NCI-H510A treated with DMSO at 0.1 percent for 48 hours (cell line): ENCODE data around the gene LMNB1.

ENCODE experiments used
- DNase-seq: peaks from one replicate; lab custom pipeline; 2025; lab: John Stamatoyannopoulos, UW

LMNB1 gene

DNA sequence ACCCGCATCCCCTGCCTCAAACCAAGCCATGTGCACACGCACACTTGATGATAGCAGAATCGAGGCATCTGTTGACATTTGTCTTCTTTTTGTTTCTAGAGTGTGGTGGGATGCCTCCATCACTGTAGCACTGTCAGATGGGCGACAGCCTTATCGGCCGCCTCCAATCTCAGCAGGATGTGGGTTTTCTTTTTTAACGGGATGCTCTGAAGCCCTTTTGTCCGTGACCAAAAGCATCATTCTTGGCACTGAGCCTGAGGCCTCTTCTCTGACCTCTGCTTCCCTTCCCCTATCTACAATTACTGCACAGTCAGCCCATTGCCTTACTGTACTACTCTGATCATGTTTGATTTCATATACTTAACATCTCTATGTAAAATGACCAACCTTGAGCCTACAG is 78.3 kb downstream of the LMNB1 start:
- DNase-seq: no peak

DNA sequence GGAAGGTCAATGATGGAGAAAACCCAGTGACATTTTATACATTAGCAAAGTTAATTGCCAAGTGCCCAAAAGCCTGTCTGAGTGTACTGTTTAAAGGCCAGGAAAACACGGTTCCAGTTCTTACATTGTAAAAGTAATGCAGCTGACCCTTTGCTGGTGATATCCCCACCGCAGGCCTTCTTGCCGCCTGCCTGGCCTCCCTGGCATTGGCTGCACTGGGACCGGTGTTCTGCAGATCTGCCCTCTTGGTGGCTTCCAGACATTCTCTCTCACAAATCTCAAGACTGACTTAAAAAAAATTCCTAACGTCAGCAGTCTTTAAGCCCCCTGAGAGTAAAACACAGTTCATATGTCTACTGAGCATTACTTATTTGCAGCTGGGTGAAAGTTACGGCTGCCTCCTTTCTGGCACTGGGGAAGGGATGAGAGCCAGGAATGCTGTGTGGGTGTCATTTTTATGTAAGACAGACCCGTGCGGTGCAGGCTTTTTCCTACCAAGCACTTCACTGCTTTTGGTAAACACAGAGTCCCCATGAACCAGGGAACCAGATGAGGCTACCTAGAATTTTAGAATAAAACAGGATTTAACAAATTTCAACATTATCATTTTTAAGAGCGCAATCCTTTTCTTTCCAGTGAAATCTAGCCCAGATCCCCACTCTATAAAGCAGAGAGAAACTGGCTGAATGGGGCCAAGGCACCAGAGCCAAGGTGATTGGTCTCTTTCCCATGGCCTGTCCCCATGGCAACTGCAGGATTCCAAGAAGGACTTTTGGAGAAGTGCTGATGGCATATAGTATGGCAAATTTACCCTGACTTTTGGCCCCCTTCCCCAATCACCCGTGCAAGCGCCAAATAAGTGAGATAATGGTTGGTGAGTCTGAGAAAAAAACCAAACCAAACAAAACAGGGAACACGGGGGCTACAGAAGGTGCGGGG is 80.8 kb downstream of the LMNB1 start:
- DNase-seq: no peak

DNA sequence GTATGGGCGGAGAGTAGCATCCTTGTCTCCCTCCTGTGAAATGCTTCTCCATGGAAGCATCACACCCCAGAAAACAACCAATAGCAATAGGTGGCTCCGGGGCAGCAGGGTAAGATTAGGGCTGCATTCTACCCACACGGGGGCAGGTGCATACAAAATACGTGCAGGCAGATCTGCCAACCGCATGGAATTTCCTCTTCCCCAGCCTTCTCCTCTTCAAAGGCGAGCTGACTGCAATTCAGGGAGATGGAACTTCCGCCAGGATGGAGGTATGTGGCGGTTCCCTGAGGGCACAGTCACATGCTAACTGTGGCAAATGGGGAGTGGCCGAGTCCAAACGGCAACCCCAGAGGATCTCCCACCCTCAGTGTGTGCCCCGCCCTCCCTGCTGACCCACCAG is 81.5 kb downstream of the LMNB1 start:
- no peak for DNase-seq

DNA sequence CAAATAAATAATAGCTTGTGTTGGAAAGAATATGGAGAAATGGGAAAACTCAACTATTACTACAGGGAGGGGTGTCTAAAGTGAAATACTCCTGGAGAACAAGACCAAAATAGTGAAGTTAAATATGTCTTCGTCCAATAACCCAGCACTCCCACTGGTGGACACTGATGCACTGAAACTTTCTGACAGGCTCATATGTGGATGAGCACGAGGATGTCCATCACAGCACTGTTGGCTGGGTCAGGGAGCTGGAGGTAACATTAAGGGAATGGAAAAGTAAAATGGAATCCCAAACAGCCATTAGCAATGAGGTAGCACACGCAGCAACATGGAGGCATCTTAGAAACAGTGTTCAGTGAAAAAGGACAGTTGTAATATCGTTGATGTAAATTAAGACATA is 86.5 kb downstream of the LMNB1 start:
- DNase-seq: no peak

DNA sequence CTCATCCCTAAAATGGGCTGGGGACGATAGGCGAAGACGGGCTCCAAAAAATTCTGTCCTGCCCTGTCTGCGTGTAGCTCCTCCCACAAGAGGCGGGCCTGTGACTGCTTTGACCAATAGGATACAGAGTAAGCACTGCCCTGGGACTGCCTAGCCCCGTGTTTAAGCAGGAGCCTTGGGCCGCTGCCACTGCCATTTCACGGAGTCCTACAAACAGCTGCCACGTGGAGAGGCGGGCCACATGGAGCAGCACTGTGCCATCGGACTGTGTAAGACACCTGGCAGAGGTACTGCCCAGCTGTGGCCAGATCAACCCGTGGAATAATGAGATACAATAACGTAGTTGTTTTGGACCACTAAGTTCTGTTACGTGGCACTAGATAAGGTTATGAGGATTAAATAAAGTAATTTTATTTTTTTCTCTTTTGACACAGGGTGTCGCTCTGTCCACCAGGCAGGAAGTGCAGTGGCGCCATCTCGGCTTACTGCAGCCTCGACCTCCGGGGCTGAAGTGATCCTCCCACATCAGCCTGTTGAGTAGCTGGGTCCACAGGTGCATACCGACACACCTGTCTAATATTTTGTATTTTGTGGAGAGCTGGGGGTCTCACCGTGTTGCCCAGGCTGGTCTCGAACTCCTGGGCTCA is 87.2 kb downstream of the LMNB1 start:
- DNase-seq: no peak

DNA sequence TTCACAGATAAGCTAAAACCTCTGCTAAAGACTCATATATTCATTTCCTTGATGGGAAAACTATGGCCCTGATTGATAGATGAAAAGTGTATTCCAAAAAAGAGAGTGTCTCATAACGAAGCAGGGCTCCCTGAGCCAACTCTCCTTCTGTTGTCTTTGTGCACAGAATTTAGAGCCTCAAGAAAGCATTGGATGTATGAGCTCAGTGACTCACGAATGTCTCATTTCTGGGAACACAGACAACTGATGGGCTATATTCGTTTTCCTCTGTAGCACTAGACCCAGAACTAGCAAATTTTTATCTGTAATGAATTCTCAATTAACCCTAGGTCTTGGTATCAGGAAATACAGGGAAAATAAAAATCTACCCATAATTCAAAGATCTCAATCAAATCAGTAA is 88.4 kb downstream of the LMNB1 start:
- DNase-seq: no peak

DNA sequence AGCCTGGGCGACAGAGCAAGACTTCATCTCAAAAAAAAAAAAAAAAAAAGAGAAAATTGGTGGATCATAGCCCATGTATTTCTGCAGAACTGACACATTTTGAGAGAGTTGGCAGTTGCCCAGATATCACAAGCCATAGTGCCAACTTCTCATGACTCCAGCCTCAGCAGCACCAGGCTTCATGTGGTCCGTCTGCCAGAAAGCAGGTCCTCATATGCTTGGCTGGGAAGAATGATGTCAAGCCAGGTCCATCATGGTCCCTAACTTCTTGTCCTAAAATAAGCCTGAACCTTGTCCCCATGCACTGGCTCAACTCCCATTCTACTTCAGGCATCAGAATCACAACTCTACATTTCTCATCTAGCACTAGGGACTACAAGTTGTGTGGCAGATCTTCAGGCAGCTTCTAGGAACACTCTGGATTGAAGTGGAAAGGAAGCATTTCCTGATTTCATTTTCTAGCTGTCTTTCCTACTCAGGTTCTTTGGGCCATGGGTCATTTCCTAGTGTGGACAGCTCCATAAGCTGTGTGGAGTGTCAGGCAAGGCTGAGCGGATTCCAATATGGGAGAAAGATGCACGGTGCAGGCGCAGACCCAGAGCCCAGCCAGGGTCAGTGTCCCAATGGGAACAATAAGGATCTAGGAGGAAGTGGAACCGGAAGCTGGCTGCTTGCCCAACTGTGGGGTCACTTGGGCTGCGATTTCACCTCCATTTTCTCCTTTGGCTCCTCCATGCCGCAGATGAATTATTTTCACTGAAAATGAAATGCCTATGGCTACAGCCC is 90.1 kb downstream of the LMNB1 start:
- DNase-seq: no peak

DNA sequence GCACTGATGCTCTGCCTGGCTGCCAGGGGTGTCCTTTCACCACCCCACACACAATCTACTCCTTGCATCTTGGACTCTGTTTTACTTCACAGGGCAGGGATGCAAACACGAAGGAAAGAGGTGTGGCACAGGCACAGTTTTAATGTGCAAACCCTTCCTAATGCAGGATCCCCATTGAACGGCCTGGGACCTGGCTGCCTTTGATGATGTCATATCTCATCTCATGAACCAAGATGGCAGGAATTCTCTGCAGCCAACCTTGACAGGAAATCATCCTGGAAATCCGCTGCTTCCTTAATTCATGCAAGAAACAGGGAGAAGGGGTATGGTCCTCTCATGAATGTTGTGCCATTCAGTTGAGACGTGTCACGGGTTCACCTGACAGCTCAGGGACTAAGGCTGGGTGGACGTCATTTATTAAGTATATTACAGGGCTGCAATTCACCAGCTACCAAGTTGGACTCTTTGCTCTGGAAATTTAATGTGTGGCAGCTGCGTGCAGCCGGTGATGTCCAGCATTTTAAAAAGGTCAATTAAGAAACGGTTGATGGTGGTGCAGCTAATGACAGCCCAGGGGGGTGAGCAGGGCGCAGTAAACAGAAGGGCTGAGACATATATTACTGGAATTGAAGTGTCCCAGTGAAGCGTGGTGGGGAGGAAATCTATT is 91.5 kb downstream of the LMNB1 start:
- DNase-seq: no peak

DNA sequence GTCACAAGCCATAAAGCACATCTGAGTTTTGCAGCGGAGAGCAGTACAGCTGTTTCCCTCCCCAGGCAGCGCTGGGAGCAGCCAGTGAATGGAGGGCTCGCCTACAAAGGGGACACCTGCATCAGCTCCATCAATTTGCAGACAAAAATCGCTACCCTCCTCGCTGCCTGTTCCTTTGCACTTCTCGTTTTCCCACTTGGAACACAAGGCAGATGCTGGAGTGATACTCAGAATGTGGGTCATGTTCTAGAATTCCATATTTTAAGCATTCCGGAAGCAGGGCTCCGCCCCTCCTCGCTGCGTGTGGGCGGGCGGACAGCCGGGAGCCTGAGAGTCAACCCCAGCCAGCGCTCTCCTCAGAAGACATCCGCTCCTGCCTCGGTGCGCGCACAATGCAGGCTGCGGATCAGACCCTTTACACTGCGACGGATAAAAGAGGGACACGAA is 92.1 kb downstream of the LMNB1 start:
- DNase-seq: no peak

DNA sequence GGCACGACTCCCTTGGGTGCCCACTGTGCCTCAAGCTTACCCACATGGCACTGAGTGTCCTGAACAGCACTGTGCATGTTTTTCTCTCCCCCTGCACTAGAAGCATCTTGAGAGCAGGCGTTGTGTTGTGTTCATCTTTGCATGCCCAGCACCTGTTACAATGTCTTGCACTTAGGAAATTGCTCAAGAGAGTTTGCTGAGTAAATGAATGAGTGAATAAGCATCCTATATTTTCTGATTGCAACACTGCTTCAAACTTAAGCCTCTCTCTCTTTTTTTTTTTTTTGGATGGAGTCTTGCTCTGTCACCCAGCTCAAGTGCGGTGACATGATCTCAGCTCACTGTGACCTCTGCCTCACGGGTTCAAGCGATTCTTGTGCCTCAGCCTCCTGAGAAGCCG is 94.5 kb downstream of the LMNB1 start:
- DNase-seq: no peak

DNA sequence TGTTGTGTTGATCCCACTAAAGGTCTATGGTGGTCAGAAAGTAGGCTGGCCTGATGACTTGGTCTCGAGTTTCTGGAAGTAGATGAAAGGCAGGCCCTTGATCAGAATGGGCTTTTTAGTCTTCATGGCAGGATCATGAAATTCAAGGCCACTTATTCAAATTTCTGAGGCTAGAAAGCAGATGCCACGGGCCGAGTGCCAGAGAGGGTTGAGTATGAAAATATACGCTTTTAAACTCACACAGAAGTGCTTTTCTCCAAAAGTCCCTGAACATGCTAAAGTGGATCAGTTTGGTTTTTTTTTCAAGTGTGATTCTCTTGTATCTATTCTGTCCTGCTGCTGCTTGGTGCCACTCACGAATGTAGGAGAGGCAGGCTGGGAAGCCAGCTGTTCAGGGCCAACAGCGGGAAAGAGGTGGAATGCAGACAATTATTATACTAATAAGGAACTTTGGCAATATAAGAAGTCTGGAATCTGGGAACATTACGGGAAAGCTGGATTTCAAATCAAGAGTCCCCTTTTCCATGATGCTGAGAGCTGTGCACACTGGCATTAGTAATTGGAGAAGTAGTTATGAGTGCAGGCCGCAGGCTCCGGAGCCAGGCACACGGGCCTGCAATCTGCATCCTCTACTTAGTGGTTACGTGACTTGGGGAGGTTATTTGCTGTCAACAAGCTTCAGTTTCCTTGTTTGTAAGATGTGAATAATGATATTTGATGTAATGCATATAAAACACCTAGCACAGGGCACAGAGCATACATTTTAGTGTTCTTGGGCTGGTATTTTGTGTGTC is 95.8 kb downstream of the LMNB1 start:
- DNase-seq: no peak

DNA sequence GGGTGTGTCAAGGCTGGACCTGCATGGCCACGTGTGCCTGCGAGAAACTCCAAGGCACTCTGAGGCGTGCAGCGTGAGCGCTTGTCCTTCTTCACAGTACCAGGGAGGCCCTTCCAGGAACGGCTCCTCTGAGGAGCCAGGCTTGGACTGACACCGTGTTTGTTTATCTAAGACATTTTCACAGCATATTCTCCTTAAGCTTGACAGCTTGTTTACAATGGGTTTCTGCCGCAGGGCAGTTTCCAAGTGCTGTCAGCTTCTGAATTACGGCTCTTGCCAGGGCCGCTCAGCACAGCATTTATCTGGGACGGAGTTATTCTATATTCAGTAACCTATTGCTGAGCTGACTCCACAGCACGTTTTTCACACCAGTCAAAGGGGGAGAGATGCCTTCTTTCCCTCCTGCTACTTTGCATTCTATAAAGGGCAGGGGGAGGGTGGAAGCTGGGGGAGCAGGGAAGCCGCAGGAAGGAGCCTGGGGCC is 98.4 kb downstream of the LMNB1 start:
- no peak for DNase-seq

DNA sequence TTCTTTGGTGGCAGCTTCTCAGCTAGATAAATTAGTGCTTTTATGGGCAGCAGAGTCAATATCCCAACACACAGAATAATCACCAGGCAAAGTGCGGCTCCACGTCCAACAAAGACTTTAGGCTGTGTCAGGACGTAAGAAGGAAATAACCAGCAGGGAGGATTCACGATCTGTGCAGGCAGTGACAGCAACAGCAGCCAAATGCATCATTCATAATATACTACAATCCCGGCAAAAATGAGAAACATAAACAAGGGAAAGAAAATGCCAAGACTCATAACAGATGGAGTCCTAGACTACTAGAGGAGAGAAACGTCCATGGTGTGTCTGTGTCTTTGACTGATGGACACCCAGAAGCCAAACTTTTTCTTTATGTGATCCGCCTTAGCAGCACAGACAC is 100.7 kb downstream of the LMNB1 start:
- DNase-seq: no peak

DNA sequence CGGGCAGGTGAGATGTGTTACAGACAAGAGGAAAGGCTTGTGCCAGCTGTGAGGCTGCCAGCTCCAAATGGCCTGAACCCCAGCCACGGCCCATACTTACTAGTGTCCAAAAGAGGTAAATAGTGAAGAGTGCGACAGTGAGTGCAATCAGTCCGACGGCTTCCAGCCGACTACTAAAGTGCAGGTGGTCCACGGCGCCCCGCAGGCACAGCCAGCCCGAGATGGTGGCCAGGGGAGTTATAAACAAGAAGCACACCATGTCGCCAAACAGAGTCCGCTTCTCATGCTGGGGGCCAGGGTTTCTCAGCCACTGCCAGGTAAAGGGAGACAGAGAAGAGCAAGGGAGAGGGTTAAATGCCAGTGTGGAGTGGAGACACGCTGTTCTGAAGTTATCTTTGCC is 101.1 kb downstream of the LMNB1 start:
- no peak for DNase-seq

DNA sequence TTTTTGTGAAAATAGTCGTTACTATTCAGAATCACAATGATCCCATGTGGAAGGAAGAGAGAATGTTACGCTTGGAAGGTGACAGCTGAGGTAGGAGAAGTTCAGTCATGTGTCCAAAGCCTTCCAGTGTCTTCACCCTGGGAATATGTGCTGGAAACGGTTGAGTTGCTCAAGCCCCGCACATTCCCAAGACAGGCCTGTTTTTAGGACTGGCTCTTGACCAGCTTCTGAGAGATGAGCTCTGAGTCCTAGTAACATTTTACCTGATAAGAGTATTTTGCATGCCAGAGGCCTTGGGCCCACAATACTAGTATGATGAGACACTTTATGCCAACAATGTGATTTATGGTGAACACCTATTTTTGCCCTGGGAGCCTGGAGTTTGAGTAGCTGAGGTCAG is 101.7 kb downstream of the LMNB1 start:
- DNase-seq: no peak

DNA sequence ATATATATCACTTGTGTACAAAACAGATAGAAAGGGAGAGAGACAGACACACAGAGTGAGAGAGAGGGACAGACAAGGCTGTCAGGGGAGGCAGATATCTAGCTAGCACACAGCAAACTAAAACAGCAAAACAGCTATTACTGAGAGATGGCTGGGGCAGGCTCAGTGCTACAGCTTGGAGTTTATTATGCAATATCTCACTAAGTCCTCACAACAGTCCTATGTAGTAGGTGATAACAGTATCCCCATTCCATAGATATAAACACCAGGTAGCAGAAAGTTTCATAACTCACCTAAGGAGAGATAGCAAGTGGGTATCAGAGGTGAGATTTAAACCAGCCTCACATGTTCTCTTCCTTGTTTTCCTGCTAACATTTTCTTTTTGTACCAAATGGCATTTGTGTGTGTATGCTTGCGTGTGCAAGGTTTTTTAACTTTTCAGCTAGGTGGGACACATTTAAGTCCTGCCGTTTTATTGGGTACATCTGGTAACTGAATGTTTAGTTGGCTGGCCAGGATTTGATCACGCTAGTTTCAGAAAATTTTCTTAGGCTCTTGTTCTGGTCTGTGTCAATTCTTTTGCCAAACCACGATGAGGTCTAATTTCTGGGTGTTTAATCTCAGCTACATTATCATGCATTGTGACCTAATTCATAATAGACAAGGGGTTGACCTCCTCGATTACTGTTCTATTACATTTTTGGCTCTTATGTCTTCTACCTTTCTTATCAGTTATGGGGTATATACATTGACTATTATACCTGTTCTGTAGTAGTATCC is 105.1 kb downstream of the LMNB1 start:
- DNase-seq: no peak

DNA sequence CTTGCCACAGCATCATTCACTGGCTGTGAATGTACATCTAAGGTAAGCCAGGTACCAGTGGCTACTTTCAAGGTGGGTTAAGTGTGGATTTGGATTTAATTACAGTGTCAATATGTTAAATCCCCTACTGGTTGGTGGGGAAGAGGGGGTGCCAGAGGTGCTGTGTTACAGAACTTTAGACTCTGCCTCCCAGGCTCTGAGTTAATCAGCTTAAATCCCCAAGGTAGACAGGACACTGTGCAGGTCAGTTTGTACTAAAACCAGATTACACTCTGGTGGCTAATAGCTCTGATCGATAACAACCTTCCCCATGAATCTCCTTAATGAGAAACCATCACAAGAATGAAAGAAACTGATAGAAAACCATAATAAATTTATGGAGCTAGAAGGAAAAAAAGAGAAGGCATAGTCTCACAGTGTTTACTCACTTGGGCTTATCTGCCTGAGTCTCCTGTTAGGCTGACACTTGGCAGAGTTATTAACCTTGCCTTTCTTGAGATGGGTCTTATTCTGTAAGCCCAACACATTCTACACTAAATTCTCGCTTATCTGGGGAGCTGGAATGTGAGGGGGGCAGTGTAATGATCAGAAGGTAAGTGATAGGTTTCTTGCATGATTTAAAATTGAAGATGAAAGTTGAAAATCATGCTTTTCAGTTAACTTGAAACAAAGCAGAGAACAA is 106.8 kb downstream of the LMNB1 start:
- DNase-seq: no peak

DNA sequence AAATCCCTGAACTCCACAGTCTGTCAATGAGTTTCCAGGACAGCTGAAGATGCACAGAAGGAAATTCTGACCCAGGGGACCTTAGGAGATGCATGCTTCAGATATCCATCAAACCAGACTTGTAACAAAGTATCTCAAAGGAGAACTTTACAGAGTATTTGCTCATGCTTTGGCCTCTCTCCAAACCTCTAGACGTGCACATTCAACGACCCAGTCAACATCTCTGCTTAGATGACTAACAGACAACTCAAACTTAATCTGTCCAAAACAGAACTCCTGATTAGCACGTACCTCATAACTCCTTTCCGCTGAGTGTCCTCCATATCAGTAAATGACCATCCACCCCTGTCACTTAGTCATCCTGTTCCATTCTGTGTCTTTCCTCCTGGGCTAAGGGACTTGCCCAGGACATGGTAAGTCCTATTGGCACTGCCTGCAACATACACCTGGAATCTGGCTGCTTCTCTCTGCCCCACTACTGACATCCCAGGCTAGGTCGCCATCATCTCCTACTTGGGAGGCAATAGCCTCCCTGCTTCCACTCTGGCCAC is 107.4 kb downstream of the LMNB1 start:
- DNase-seq: no peak
